Testis (tissue), 2 donors: ENCODE results near the gene REG1B.

Source experiments
- POLR2A ChIP-seq: fragments of 450-650 bp; IDR thresholded peaks from one replicate; pipeline ENCODE4 v1.6.1; 2017; ENCODE audit warnings: antibody characterized with exemption, mild to moderate bottlenecking, moderate library complexity
- TF ChIP-seq, protein P1 (sequence below), 3 experiments: fragments of 450-650 bp in 2 of 3; fragments of 200-600 bp in 1 of 3; sonication (generic) in 1 of 3; IDR thresholded peaks; one replicate each; pipeline ENCODE4 v1.5.1; 2016 to 2019; ENCODE audit warnings: antibody characterized with exemption in 3 of 3, mild to moderate bottlenecking in 2 of 3, moderate library complexity in 1 of 3

- TF ChIP-seq POLR2A: no peak
- TF ChIP-seq, protein P1, sequence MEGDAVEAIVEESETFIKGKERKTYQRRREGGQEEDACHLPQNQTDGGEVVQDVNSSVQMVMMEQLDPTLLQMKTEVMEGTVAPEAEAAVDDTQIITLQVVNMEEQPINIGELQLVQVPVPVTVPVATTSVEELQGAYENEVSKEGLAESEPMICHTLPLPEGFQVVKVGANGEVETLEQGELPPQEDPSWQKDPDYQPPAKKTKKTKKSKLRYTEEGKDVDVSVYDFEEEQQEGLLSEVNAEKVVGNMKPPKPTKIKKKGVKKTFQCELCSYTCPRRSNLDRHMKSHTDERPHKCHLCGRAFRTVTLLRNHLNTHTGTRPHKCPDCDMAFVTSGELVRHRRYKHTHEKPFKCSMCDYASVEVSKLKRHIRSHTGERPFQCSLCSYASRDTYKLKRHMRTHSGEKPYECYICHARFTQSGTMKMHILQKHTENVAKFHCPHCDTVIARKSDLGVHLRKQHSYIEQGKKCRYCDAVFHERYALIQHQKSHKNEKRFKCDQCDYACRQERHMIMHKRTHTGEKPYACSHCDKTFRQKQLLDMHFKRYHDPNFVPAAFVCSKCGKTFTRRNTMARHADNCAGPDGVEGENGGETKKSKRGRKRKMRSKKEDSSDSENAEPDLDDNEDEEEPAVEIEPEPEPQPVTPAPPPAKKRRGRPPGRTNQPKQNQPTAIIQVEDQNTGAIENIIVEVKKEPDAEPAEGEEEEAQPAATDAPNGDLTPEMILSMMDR (IDR thresholded peaks at IDR 0.05): no peak
These were observed 13.2 kb upstream of the REG1B start for GRCh38 chr2:79101024-79101423.
